ENCODE measurements around the gene SLC7A11.

DNA sequence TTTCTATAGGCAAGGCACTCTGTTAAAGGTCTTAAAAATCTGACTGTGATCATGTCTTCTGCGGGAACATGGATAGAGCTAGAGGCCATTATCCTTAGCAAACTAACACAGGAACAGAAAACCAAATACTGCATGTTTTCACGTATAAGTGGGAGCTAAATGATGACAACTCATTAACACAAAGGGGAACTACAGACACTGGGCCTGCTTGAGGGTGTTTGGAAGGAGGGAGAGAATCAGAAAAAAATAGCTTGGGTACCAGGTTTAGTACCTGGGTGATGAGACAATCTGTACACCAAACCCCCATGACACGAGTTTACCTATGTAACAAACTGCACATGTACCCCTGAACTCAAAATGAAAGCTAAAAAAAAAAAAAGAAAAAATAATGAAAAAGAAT, 12.1 kb downstream of the SLC7A11 start:
- TF ChIP-seq CTCF (conservative IDR thresholded peaks at IDR 0.05) (no peak), ZFX (IDR thresholded peaks at IDR 0.05) (no peak)

All from C4-2B (cell line).